Spleen (tissue), 7 donors: ENCODE results near the gene CCDC107.

ENCODE experiments used
- POLR2AphosphoS5 ChIP-seq, 3 donors: sonication (generic); formaldehyde crosslinking; IDR thresholded peaks; one replicate each; pipeline ENCODE4 v1.5.1; 2017; ENCODE audit warnings: antibody characterized with exemption in 3 of 3
- TF ChIP-seq, protein P1 (sequence below), 11 experiments: fragments of 200-600 bp in 7 of 11; fragments of 450-650 bp in 4 of 11; sonication (generic) in 4 of 11; IDR thresholded peaks in 8 of 11; conservative IDR thresholded peaks in 3 of 11; 1 replicate in 7 of 11; 2 replicates in 4 of 11; pipeline versions ENCODE4 v1.4.0 to v1.8.0; 2016 to 2021; ENCODE audit warnings: antibody characterized with exemption in 11 of 11, inconsistent platforms in 4 of 11, mild to moderate bottlenecking in 1 of 11
- donor health status: DM: no; HTN: no; CAD: no; lungs with moderate emphysema.
- donor health status: DM: no; HTN: no; CAD: no.
- donor health status: DM: no; HTN: no; CAD: no.

DNA sequence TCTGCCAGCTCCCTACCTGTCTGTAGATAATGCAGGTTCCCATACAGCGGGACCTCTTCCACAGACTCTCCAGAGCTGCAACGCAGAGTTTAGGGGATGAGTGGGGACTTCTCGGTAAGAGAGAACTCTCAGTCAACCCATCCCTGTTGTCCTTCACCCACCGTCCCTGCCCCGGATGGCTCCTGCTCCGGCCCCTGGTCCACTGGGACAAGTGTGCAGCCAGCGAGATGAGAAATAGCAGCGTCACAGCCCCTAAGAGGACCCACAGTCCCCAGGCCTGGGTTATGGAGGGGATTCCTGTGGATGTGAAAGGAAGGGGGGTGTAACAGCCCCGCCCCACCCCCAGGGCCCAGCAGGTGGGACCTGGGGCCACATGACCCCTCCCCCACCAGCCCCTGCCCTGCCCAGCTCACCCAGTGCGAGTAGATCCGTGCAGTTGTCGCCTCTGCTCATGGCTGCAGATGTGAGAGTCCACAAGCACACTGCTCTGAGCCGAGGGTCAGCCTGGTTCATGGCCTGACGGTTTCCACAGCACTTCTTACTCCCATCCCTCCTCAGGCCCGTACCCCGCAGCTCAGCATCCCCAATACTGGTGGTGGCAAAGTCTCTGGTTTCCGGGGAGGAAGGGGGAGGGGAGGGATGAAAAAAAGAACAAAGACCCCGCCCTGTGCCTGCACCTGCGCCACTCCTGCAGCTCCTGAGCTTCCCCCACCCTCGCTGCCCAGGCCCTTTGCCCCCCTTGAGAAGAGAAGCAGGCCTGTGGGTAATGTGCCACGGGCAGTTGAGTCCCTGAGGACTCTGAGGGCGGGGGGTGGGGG is 7.5 kb upstream of the CCDC107 start, which contains the start of gene SIT1:
- TF ChIP-seq POLR2AphosphoS5 (IDR thresholded peaks at IDR 0.05) = peak in 1 of 3 donors; percentile 30
- TF ChIP-seq, protein P1, sequence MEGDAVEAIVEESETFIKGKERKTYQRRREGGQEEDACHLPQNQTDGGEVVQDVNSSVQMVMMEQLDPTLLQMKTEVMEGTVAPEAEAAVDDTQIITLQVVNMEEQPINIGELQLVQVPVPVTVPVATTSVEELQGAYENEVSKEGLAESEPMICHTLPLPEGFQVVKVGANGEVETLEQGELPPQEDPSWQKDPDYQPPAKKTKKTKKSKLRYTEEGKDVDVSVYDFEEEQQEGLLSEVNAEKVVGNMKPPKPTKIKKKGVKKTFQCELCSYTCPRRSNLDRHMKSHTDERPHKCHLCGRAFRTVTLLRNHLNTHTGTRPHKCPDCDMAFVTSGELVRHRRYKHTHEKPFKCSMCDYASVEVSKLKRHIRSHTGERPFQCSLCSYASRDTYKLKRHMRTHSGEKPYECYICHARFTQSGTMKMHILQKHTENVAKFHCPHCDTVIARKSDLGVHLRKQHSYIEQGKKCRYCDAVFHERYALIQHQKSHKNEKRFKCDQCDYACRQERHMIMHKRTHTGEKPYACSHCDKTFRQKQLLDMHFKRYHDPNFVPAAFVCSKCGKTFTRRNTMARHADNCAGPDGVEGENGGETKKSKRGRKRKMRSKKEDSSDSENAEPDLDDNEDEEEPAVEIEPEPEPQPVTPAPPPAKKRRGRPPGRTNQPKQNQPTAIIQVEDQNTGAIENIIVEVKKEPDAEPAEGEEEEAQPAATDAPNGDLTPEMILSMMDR (IDR thresholded peaks at IDR 0.05 in 8 of 11, conservative IDR thresholded peaks at IDR 0.05 in 3 of 11) = no peak
